HFF-Myc (cell line): ENCODE results near the gene C4BPA.

Experiments used
- DNase-seq: peaks from one replicate; pipeline ENCODE4 v3.0.0-alpha.2; 2011; ENCODE audit warnings: low read depth; ENCODE audit errors: extremely low read depth
- H3K4me3 ChIP-seq: replicated peaks from 2 replicates; pipeline ENCODE4 v1.5.1; 2011; ENCODE audit warnings: low read depth, mild to moderate bottlenecking, control low read depth, low read length
- CTCF ChIP-seq: IDR thresholded peaks from 2 replicates; pipeline ENCODE4 v1.5.1; 2012; ENCODE audit warnings: mild to moderate bottlenecking, low read depth, low read length, control low read depth; ENCODE audit errors: missing control alignments

C4BPA gene

GRCh38 chr1:207145401-207146058 is 41.5 kb downstream of the C4BPA start:
- TF ChIP-seq CTCF, result no peak
- DNase-seq, result no peak
- H3K4me3 ChIP-seq, result no peak overlapping the region

- no peak for DNase-seq
- no peak overlapping the region for H3K4me3 ChIP-seq
- TF ChIP-seq CTCF, result no peak
These were observed 47.9 kb downstream of the C4BPA start for GRCh38 chr1:207151920-207152319.

DNA sequence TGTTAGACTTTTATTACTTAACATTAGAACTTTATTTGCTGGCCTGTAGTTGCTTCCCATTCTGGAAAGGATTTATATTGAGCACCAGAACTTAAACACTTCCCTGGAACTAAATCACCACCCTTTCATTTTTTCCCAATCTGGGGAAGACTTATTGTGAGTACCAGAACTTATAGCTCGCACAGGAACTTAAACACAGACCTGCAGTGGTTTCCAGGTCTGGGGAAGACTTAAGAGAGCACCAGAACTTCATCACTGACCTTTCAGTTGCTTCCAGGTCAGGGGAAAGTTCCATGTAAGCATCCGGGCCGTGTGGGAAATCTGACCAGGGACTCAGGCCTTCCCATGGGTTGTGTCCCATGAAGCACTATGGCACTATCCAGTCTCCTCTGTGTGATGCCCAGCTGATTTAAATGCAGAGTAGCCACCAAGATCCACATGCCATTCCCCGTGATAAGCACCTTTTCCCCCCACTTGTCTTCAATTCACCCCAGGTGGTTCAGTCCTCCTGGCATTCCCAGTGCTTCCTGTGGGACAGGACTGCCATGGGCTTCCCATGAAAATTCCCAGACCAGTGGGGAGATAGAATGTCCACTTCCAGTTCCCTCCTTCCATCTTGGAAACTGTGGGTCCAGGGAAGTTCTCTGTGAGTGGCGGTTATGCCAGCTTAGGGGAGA is 48.9 kb downstream of the C4BPA start:
- H3K4me3 ChIP-seq, result no peak overlapping the region
- DNase-seq, result no peak
- no peak for TF ChIP-seq CTCF

DNA sequence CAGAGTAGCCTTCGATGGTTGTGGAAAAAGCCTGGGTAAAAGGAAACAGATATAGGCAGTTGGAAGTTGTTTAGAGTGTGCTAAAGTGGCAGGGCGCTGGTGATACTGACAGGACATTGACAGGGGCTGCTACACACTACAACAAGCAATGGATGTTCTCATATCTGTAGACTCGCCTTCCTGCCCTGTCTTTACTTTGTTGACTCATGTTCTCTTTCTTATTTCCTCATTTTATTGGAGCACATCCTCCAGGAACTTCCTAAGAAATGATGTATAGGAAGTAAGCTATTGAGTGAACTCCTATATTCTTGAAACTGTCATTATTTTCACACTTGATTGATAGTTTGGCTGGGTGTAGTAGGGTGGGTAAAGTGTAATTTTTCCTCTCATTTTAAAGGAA is 51.0 kb downstream of the C4BPA start:
- DNase-seq, result no peak

GRCh38 chr1:207156095-207156494 is 52.1 kb downstream of the C4BPA start:
- DNase-seq, result no peak
- TF ChIP-seq CTCF, result no peak
- no peak overlapping the region for H3K4me3 ChIP-seq

More for the DNA sequence above, 51.0 kb downstream of the C4BPA start:
- no peak overlapping the region for H3K4me3 ChIP-seq
- no peak for TF ChIP-seq CTCF

- no peak for TF ChIP-seq CTCF
- H3K4me3 ChIP-seq, result no peak overlapping the region
- DNase-seq, result no peak
These were observed 52.8 kb downstream of the C4BPA start for GRCh38 chr1:207156826-207157225.
